Upper lobe of left lung (tissue), 4 donors: ENCODE data around the gene NEK11.

ENCODE experiments used
- CTCF ChIP-seq, 6 experiments: fragments of 450-650 bp in 4 of 6; fragments of 200-600 bp in 2 of 6; sonication (generic) in 2 of 6; IDR thresholded peaks; one replicate each; pipeline ENCODE4 v1.5.1; 2016 to 2019; ENCODE audit warnings: antibody characterized with exemption in 6 of 6
- POLR2A ChIP-seq, 4 donors: fragments of 450-650 bp; IDR thresholded peaks; one replicate each; pipeline ENCODE4 v1.5.1; 2016 to 2017; ENCODE audit warnings: antibody characterized with exemption in 4 of 4, mild to moderate bottlenecking in 2 of 4
- POLR2AphosphoS5 ChIP-seq, 2 donors: sonication (generic); formaldehyde crosslinking; IDR thresholded peaks; one replicate each; pipeline ENCODE4 v1.5.1; 2017; ENCODE audit warnings: antibody characterized with exemption in 2 of 2

DNA sequence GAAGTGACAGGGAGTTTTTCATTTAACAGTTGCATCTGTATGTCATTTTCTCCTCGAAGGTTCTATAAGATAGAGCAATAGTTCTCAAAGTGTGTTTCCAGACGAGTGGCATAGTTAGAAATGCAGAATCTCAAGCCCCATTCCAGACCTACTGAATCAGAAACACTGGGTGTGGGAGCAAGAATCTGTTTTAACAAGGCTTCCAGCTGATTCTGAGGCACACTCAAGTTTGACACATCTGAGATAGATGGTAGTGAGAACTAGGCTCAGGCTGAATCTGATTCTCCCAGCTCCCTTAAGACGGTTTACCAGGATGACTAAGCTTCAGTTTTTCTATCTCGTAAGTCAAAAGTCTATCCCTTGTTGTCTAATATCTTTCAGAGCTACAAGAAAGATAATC is 195.1 kb downstream of the NEK11 start:
- TF ChIP-seq POLR2A (IDR thresholded peaks at IDR 0.05) (no peak), POLR2AphosphoS5 (IDR thresholded peaks at IDR 0.05) (no peak), CTCF (IDR thresholded peaks at IDR 0.05) (no peak)
